Kidney (tissue), 14 donors: ENCODE measurements around the gene C5orf46. TPM values are rescaled to one million over a fixed set of nuclear protein-coding genes. Genes with fewer than 3 reads are reported as not detected.

Experiments
- DNase-seq, 5 donors: peaks; one replicate each; pipeline ENCODE4 v3.0.0-alpha.2; 2013 to 2020
- FAIRE-seq: peaks from 2 replicates; lab custom pipeline; 2012; peaks lifted over from hg19 to GRCh38; lab: Jason Lieb, UNC
- H3K27ac ChIP-seq, 2 donors: one replicate each; pipeline ENCODE4 v1.7.0; 2013; ENCODE audit warnings: low read depth in 2 of 2, low read length in 2 of 2, inconsistent platforms in 1 of 2
- H3K27me3 ChIP-seq: one replicate; pipeline ENCODE4 v1.7.1; 2013; ENCODE audit warnings: low read length, inconsistent platforms; ENCODE audit not compliant: control insufficient read depth, insufficient read depth
- H3K36me3 ChIP-seq, 3 donors: one replicate each; pipeline versions ENCODE4 v1.7.0 to v1.7.1; 2013; ENCODE audit warnings: low read length in 3 of 3, control low read depth in 1 of 3, inconsistent platforms in 1 of 3; ENCODE audit not compliant: insufficient read depth in 3 of 3, control insufficient read depth in 2 of 3
- H3K4me1 ChIP-seq, 3 donors: one replicate each; pipeline versions ENCODE4 v1.7.0 to v1.7.1; 2013; ENCODE audit warnings: low read length in 3 of 3, inconsistent platforms in 1 of 3, low read depth in 1 of 3; ENCODE audit not compliant: control insufficient read depth in 2 of 3, insufficient read depth in 2 of 3
- H3K4me3 ChIP-seq, 3 donors: one replicate each; pipeline versions ENCODE4 v1.7.0 to v1.8.1; 2013; ENCODE audit warnings: low read length in 3 of 3, control low read depth in 1 of 3, inconsistent platforms in 1 of 3
- H3K9ac ChIP-seq, 3 donors: one replicate each; pipeline versions ENCODE4 v1.7.0 to v1.7.1; 2013; ENCODE audit warnings: low read length in 3 of 3, control low read depth in 1 of 3, inconsistent platforms in 1 of 3
- H3K9me3 ChIP-seq, 3 donors: one replicate each; pipeline versions ENCODE4 v1.7.0 to v1.7.1; 2013; ENCODE audit warnings: low read length in 3 of 3, control low read depth in 1 of 3, inconsistent platforms in 1 of 3; ENCODE audit not compliant: control insufficient read depth in 2 of 3, insufficient read depth in 1 of 3
- intact Hi-C: fragments of 100-400 bp; cut with DNase I; formaldehyde crosslinking; loops from one replicate; pipeline ENCODE4 v1.11.1; 2022
- polyA plus RNA-seq: library from polyadenylated mRNA; stranded (reverse); fragments of 350-450 nt; fragmentation: Illumina TruSeq; extraction: RNeasy Lipid Tissue Mini Kit (QIAGEN cat#74804); gene quantifications from one replicate; pipeline ENCODE4 v1.2.3, GENCODE V29; 2014; ENCODE audit warnings: low read depth, low replicate concordance; ENCODE audit not compliant: insufficient read depth
- total RNA-seq: library from RNA; stranded (reverse); fragmentation: NEBNext Ultra II Directional; extraction: Animal tissue kit (Norgen Biotek cat#: 25700); gene quantifications from one replicate; pipeline ENCODE4 v1.2.1, GENCODE V29; 2021
- TF ChIP-seq, protein P1 (sequence below): IDR thresholded peaks from 3 replicates; pipeline ENCODE4 v1.5.1; 2012; ENCODE audit warnings: mild to moderate bottlenecking, moderate library complexity, borderline replicate concordance; ENCODE audit not compliant: insufficient read depth; ENCODE audit errors: extremely low read depth
- donor health status: control.
- donor health status: control.
- donor health status: control.
- donor health status: control.
- donor health status: control.
- donor health status: DM: yes; HTN: yes; CAD: no.
- donor health status: Normal renal cell carcinoma (clear cell type).

C5orf46 gene
- total and polyA plus RNA-seq, 2 donors from 2014 or later: not detected

DNA sequence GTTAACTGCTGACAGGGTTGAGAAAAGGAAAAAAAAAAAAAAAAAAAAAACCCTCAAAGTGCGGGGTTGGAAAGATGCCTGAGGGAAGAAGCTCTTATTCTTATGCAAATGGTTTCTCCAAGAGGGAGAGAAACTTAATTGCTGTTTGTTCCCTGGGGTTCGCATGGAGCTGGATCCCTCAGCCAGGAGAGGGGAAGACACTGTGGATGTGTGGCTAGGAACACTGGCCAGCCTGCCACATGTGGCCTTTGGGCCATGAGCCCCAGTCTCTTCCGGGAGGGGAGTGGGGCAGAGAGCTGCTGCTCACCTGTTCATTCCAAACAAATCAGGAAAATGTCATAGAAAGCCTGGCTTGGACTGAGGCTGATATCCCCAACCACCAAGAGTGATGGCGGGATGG lies 37.2 kb downstream of the C5orf46 start:
- no peak for FAIRE-seq

GRCh38 chr5:147863454-147864158 lies 42.7 kb downstream of the C5orf46 start:
- Histone ChIP-seq H3K36me3 (no peaks in the 10 kb centered on the region), H3K9ac (no peak overlapping the region), H3K9me3 (no peaks in the 10 kb centered on the region), H3K4me1 (peaks cover 0 to 4% (median 0%) of the 10 kb centered on the region in 3 donors), H3K27ac (no peak overlapping the region), H3K27me3 (no peaks in the 10 kb centered on the region), H3K4me3 (no peak overlapping the region)
- FAIRE-seq (no peak), DNase-seq (peak in 2 of 5 donors; percentile 17 to 61)
- TF ChIP-seq, protein P1, sequence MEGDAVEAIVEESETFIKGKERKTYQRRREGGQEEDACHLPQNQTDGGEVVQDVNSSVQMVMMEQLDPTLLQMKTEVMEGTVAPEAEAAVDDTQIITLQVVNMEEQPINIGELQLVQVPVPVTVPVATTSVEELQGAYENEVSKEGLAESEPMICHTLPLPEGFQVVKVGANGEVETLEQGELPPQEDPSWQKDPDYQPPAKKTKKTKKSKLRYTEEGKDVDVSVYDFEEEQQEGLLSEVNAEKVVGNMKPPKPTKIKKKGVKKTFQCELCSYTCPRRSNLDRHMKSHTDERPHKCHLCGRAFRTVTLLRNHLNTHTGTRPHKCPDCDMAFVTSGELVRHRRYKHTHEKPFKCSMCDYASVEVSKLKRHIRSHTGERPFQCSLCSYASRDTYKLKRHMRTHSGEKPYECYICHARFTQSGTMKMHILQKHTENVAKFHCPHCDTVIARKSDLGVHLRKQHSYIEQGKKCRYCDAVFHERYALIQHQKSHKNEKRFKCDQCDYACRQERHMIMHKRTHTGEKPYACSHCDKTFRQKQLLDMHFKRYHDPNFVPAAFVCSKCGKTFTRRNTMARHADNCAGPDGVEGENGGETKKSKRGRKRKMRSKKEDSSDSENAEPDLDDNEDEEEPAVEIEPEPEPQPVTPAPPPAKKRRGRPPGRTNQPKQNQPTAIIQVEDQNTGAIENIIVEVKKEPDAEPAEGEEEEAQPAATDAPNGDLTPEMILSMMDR: no peak
- intact Hi-C loops: no loop called here

More for the DNA sequence above, 37.2 kb downstream of the C5orf46 start:
- no peaks in the 10 kb centered on the region for H3K36me3 ChIP-seq
- H3K27me3 ChIP-seq: no peaks in the 10 kb centered on the region
- H3K27ac ChIP-seq: no peak overlapping the region
- no peaks in the 10 kb centered on the region for H3K4me1 ChIP-seq
- DNase-seq: no peak
- intact Hi-C loops: no loop called here
- TF ChIP-seq, protein P1: no peak
- H3K9me3 ChIP-seq: no peaks in the 10 kb centered on the region
- H3K9ac ChIP-seq: no peak overlapping the region
- no peak overlapping the region for H3K4me3 ChIP-seq

DNA sequence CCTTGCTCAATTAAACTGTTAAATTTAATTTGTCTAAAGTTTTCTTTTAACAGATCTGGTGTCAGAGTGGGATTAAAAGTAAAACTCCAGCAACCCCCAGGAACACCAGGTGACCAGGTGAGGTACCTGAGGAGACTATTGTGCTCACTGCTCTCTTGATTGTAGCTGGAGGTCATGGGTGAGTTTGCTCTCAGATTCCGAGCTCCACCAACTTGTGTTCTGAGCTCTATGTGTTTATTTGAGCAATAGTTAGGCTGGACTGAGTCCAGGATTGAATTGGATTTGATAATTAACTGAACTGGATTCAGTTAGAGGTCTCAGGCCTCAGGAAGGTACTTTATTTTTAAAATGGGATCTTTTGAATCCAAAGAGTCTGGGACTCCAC lies 45.7 kb downstream of the C5orf46 start:
- H3K36me3 ChIP-seq: no peaks in the 10 kb centered on the region
- TF ChIP-seq, protein P1: no peak
- peaks cover 0 to 4% (median 0%) of the 10 kb centered on the region in 3 donors for H3K4me1 ChIP-seq
- no peak overlapping the region for H3K9ac ChIP-seq
- no peak overlapping the region for H3K27ac ChIP-seq
- intact Hi-C loops: no loop called here
- no peaks in the 10 kb centered on the region for H3K27me3 ChIP-seq
- no peaks in the 10 kb centered on the region for H3K9me3 ChIP-seq
- DNase-seq (no peak), FAIRE-seq (no peak)
- no peak overlapping the region for H3K4me3 ChIP-seq
